WERI-Rb-1 (cell line): ENCODE measurements around the gene ASB10.

Experiments used
- DNase-seq: peaks from one replicate; pipeline ENCODE4 v3.0.0-alpha.2; 2020
- H3K27ac ChIP-seq: fragments of 250-450 bp; sonication (Bioruptor Pico); 2 replicates; pipeline ENCODE4 v1.5.1; 2020; ENCODE audit warnings: mild to moderate bottlenecking, moderate library complexity
- H3K27me3 ChIP-seq: fragments of 250-450 bp; sonication (Bioruptor Pico); 2 replicates; pipeline ENCODE4 v1.5.1; 2021; ENCODE audit warnings: mild to moderate bottlenecking, low read depth, moderate library complexity; ENCODE audit not compliant: insufficient read depth, severe bottlenecking
- H3K36me3 ChIP-seq: fragments of 250-450 bp; sonication (Bioruptor Pico); 2 replicates; pipeline ENCODE4 v1.5.1; 2020; ENCODE audit warnings: mild to moderate bottlenecking, moderate library complexity
- H3K4me3 ChIP-seq: 2 replicates; pipeline ENCODE4 v1.5.1; 2011; ENCODE audit warnings: low read depth, mild to moderate bottlenecking, control low read depth, low read length
- H3K9me3 ChIP-seq: fragments of 250-450 bp; sonication (Bioruptor Pico); 2 replicates; pipeline ENCODE4 v1.5.1; 2021; ENCODE audit warnings: mild to moderate bottlenecking, moderate library complexity; ENCODE audit not compliant: severe bottlenecking
- CTCF ChIP-seq: IDR thresholded peaks from 2 replicates; pipeline ENCODE4 v1.5.1; 2011; ENCODE audit warnings: low read depth, mild to moderate bottlenecking, control low read depth, inconsistent platforms, low read length

The ASB10 gene

GRCh38 chr7:151212626-151213025 lies 25.6 kb upstream of the ASB10 start:
- no peaks in the 10 kb centered on the region for H3K9me3 ChIP-seq
- H3K27me3 ChIP-seq: no peaks in the 10 kb centered on the region
- no peak for TF ChIP-seq CTCF
- DNase-seq: no peak
- H3K36me3 ChIP-seq: peaks cover 51% of the 10 kb centered on the region
- H3K27ac ChIP-seq: peak overlapping the region; percentile 70; the same call in 1 of the 2 replicates
- H3K4me3 ChIP-seq: no peak overlapping the region

DNA sequence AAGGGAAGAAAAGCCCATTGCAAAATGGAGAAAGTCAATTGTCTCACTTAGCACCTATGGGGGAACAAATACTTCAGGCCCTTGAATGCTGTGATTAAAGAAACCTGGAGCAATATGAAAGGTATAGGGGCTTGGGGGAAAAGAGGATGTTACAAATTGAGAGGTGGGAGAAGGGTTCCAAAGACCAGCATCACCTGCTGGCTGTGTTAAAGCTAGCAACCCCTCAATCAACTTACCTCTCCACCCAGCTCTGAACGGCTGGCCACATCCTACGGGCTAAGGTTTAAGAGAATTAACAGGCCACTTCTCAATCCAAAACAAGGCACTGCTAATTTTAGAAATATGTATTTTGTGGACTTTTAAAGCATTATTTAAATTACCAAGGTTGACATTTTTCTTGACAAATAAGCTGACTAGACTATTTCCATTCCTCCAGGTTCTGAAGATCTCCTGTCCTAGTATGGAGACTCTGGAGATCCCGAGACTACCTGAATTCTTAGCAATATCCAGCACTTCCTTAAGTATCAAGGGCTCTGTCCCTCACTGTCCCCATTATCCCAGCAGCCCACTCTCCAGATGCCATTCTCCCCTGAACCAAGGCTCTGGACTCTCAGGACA lies 24.2 kb upstream of the ASB10 start:
- no peak overlapping the region for H3K4me3 ChIP-seq

DNA sequence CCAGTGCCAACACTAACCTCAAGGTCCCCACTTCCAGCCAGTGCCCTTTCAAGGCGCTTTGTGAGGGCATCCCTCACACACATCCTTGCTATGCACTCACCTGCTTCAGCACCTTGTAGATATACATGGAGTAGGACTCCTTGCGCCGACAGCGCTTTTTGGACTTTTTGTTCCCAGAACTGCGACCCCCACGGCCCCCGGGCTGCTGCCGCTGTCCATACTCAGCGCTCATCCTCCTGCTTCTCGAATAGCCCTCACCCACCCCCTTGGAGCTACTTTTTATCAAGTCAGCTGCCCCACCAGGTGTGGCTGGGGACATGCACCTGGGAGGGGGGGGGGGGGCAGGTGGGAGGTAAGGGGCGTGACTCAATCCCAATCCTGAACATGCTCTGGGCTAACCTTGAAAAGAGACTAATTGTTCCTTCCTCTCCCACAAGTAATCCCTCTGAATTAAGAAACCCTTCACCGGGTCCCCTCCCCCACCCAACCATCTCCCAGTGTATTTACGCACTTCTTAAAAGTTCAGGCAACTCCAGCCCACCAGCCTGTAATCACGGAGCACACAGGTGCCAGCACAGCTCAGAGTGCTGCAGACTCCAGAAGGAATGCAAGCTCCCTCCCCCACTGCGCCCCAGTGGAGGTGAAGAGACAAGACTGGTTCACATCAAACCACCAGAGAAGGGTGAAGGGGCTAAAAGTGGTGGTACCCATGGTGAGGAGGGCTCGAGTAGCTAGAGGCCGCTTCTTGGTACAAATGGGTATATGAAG lies 23.2 kb upstream of the ASB10 start, which contains the start of gene H2BK1:
Gene H2BK1, minus strand, starts transcription at position 402 of the 768 bp plus-strand sequence. Its CDS starts 170 bp downstream, at position 232.
- Histone ChIP-seq H3K4me3 (no peak within 1 kb of the TSS), H3K9me3 (no peaks in the 10 kb centered on the region), H3K27ac (peak within 1 kb of the TSS; percentile 70), H3K36me3 (peaks cover 29% of the 10 kb centered on the region), H3K27me3 (no peaks in the 10 kb centered on the region)
- TF ChIP-seq CTCF: no peak
- no peak for DNase-seq

More for the DNA sequence above, 24.2 kb upstream of the ASB10 start:
- TF ChIP-seq CTCF: 0 out of 2 replicates have a peak, but pooled peaks have one; percentile 10
- DNase-seq: no peak
- Histone ChIP-seq H3K27me3 (no peaks in the 10 kb centered on the region), H3K9me3 (no peaks in the 10 kb centered on the region), H3K36me3 (peaks cover 39% of the 10 kb centered on the region), H3K27ac (peak overlapping the region; percentile 70)

GRCh38 chr7:151209588-151209987 lies 22.5 kb upstream of the ASB10 start:
- Histone ChIP-seq H3K27me3 (no peaks in the 10 kb centered on the region), H3K4me3 (no peak overlapping the region), H3K36me3 (peaks cover 22% of the 10 kb centered on the region), H3K9me3 (no peaks in the 10 kb centered on the region), H3K27ac (peak overlapping the region; percentile 31; the same call in 1 of the 2 replicates)
- DNase-seq: no peak
- no peak for TF ChIP-seq CTCF

DNA sequence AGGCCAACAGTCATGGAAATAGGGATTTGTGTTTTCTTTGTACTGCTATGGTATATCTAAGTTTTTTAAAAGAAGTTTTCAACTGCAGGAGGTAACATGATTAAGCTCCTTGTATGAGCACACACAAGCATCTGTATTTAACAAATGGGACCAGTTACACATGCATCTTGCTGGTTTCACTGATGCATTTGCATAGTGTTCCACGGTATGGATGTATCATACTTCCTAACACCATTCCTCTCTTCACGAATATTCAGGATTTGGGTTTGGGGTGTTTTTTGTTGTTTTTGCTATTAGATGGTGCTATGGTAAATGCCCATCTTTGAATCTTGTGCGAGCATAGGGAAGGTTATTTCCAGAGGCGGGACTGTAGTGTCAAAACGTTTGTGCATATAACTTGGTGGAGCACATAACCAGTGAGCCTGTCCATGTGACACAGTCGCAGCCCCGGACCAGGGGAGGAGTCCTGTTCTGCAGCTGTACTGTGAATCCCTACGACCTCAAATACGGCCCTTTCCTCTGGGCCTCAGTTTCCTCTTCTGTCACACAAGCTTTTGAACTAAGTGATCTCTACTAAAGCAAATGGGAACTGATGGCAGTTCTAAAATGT lies 21.3 kb upstream of the ASB10 start:
- Histone ChIP-seq H3K9me3 (no peaks in the 10 kb centered on the region), H3K36me3 (peaks cover 13% of the 10 kb centered on the region), H3K27ac (no peak overlapping the region), H3K4me3 (no peak overlapping the region), H3K27me3 (no peaks in the 10 kb centered on the region)
- no peak for TF ChIP-seq CTCF
- no peak for DNase-seq
